HepG2 (cell line): ENCODE data around the gene CPS1. TPM values are rescaled to one million over a fixed set of nuclear protein-coding genes. Genes with fewer than 3 reads are reported as not detected.

Experiments
- ATAC-seq: fragments of 200-7000 bp; cut with Tn5 transposase; 3 replicates; pipeline ENCODE4 v1.9.1; 2020; ENCODE audit warnings: mild to moderate bottlenecking, moderate library complexity
- BruUV-seq: library from RNA; stranded (reverse); fragments of 400-500 nt; replicated peaks from 2 replicates; lab custom pipeline; 2021; lab: Mats Ljungman, UMichigan
- CTCF ChIA-PET: fragments of 300-600 bp; formaldehyde crosslinking; extraction: SDS; loops from one replicate; lab custom pipeline; 2021; ENCODE audit warnings: low total read pairs, inconsistent platforms, low intra/inter-chr PET ratio; lab: Yijun Ruan, JAX
- POLR2A ChIA-PET: fragments of 350-600 bp; sonication (Branson Sonifier 250); formaldehyde crosslinking; loops from one replicate; lab custom pipeline; 2020; ENCODE audit warnings: antibody characterized with exemption, inconsistent platforms; lab: Yijun Ruan, JAX
- DNase-seq: peaks from one replicate; pipeline ENCODE4 v3.0.0-alpha.2; 2015; ENCODE audit warnings: low spot score
- FAIRE-seq: peaks from 3 replicates; lab custom pipeline; 2011; peaks lifted over from hg19 to GRCh38; lab: Jason Lieb, UNC
- H2AFZ ChIP-seq: one replicate; pipeline ENCODE4 v1.6.1; 2011; ENCODE audit warnings: low read length, inconsistent platforms
- H3K27ac ChIP-seq: fragments of 300-600 bp; 3 replicates; pipeline ENCODE4 v1.8.0; 2011; ENCODE audit warnings: mixed run types, mild to moderate bottlenecking, mixed read lengths, low read length, inconsistent platforms; ENCODE audit not compliant: insufficient read depth; ENCODE audit errors: extremely low read length
- H3K27me3 ChIP-seq, 2 experiments: fragments of 200-600 bp in 1 of 2; 2 replicates in 1 of 2; 3 replicates in 1 of 2; pipeline versions ENCODE4 v1.6.0 to v1.8.0; 2011; ENCODE audit warnings: low read length in 2 of 2, mild to moderate bottlenecking in 2 of 2, moderate library complexity in 2 of 2, inconsistent platforms in 1 of 2; ENCODE audit not compliant: insufficient read depth in 2 of 2, control insufficient read depth in 1 of 2
- H3K36me3 ChIP-seq, 2 experiments: fragments of 200-600 bp in 1 of 2; replicated peaks in 1 of 2; 2 replicates in 1 of 2; 3 replicates in 1 of 2; pipeline versions ENCODE4 v1.5.1 to v1.8.0; 2011; ENCODE audit warnings: low read length in 2 of 2, inconsistent platforms in 1 of 2; ENCODE audit not compliant: insufficient read depth in 2 of 2, control insufficient read depth in 1 of 2
- H3K4me1 ChIP-seq: 2 replicates; pipeline ENCODE4 v1.5.1; 2012; ENCODE audit warnings: low read length, inconsistent platforms; ENCODE audit not compliant: insufficient read depth
- H3K4me2 ChIP-seq: 2 replicates; pipeline ENCODE4 v1.6.0; 2011; ENCODE audit warnings: low read depth, low read length, inconsistent platforms
- H3K4me3 ChIP-seq, 3 experiments: fragments of 200-600 bp in 1 of 3; sonication (generic), shearing (Covaris generic) in 1 of 3; replicated peaks in 1 of 3; 2 replicates each; pipeline ENCODE4 v1.5.1; 2011 to 2016; ENCODE audit warnings: low read length in 3 of 3, inconsistent platforms in 2 of 3, low read depth in 2 of 3, mild to moderate bottlenecking in 2 of 3, control low read depth in 1 of 3, mixed read lengths in 1 of 3; ENCODE audit not compliant: insufficient read depth in 1 of 3
- H3K79me2 ChIP-seq: one replicate; pipeline ENCODE4 v1.6.1; 2011; ENCODE audit warnings: low read length, inconsistent platforms; ENCODE audit not compliant: insufficient read depth
- H3K9ac ChIP-seq: 2 replicates; pipeline ENCODE4 v1.6.0; 2011; ENCODE audit warnings: mild to moderate bottlenecking, low read depth, low read length, inconsistent platforms; ENCODE audit not compliant: insufficient read depth
- H3K9me3 ChIP-seq: 2 replicates; pipeline ENCODE4 v1.5.1; 2012; ENCODE audit warnings: mild to moderate bottlenecking, low read length
- H4K20me1 ChIP-seq: 2 replicates; pipeline ENCODE4 v1.6.0; 2011; ENCODE audit warnings: inconsistent platforms, mild to moderate bottlenecking, low read length, moderate library complexity; ENCODE audit not compliant: insufficient read depth
- JUN ChIP-seq: sonication (generic); formaldehyde crosslinking; IDR thresholded peaks from 2 replicates; pipeline ENCODE4 v1.4.0; 2020; ENCODE audit warnings: mild to moderate bottlenecking, missing genetic modification reagents
- RELA ChIP-seq: sonication (generic); formaldehyde crosslinking; IDR thresholded peaks from 2 replicates; pipeline ENCODE4 v1.4.0; 2020; ENCODE audit warnings: missing genetic modification reagents
- SALL1 ChIP-seq: sonication (generic); formaldehyde crosslinking; IDR thresholded peaks from 2 replicates; pipeline ENCODE4 v1.8.0; 2022; ENCODE audit warnings: mild to moderate bottlenecking, missing genetic modification reagents
- ZSCAN29 ChIP-seq: sonication (generic); formaldehyde crosslinking; conservative IDR thresholded peaks from 2 replicates; pipeline ENCODE4 v1.4.0; 2020; ENCODE audit warnings: mild to moderate bottlenecking, missing genetic modification reagents
- ZSCAN9 ChIP-seq: IDR thresholded peaks from 2 replicates; pipeline ENCODE4 v1.6.1; 2016; ENCODE audit warnings: borderline replicate concordance
- WGBS: methylation state at CpG from one replicate; pipeline ENCODE4 v1.1.6; 2017; ENCODE audit warnings: low lambda C conversion rate; 5-methylcytosine and 5-hydroxymethylcytosine counted together
- in situ Hi-C: cut with HindIII; loops from 2 replicates; pipeline ENCODE4 v1.10.0; 2017; ENCODE audit warnings: low pct_unique_long_range_greater_than_20kb; ENCODE audit not compliant: extremely low pct_ligation_motif_present
- intact Hi-C: fragments of 100-400 bp; cut with micrococcal nuclease; formaldehyde crosslinking; loops from one replicate; pipeline ENCODE4 v1.10.0; 2022; ENCODE audit not compliant: unreplicated experiment
- polyA plus RNA-seq, 8 experiments: library from polyadenylated mRNA; depleted of rRNA in 3 of 8; stranded (reverse) in 7 of 8; unstranded in 1 of 8; fragments of >200 nt; fragmentation: Illumina TruSeq in 4 of 8; extraction: Trizol in 4 of 8; gene quantifications; 2 replicates each; pipeline versions ENCODE4 v1.2.1 to v1.2.3, GENCODE V29; 2011 to 2016; ENCODE audit warnings: low read depth in 4 of 8, missing spikeins in 1 of 8, mixed read lengths in 1 of 8; ENCODE audit not compliant: insufficient read depth in 1 of 8
- total RNA-seq, 5 experiments: library from RNA; depleted of rRNA; stranded (reverse); fragments of >200 nt; fragmentation: Illumina TruSeq; extraction: Trizol; gene quantifications; 2 replicates each; pipeline ENCODE4 v1.2.3, GENCODE V29; 2016; ENCODE audit warnings: low read depth in 1 of 5
- TF ChIP-seq, protein P1 (sequence below): sonication (generic); formaldehyde crosslinking; IDR thresholded peaks from 2 replicates; pipeline ENCODE4 v1.4.0; 2020; ENCODE audit warnings: missing genetic modification reagents
- TF ChIP-seq, protein P2 (sequence below), 2 experiments: fragments of 450-650 bp in 1 of 2; sonication (generic) in 1 of 2; formaldehyde crosslinking in 1 of 2; IDR thresholded peaks; 2 replicates each; pipeline versions ENCODE4 v1.6.1 to v1.8.0; 2016 to 2022; ENCODE audit warnings: antibody characterized with exemption in 1 of 2, mild to moderate bottlenecking in 1 of 2, missing genetic modification reagents in 1 of 2

The CPS1 gene
- total and polyA plus RNA-seq, 2 of the 13 experiments (the other 11 are each of a cell fraction or from before 2014, with no cell fraction given), result 24.4 to 51.7 TPM

DNA sequence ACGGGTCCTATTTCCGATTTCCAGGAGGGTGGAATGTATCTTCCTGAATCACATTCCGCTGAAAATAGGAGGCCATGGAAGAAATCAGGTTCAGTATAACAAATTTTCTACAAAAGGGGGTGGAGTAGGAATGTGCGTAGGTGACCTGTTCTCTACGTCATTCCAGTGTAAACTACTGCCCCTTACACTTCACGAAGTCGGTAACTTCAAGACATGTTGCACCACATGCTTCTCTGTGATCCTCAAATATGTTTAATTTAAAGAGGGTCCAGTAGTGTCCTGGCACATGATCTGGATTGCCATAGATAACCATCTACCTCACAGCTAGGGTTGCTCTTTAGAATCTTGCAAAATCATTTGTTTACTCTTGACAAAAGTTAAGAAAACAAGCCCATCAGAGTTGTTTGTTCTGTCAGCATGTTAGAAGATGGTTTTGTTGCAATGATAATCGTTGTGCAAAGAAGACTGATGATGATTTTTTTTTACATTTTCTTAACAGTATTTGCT, 7.5 kb upstream of the CPS1 start:
- no peak overlapping the region for H3K9ac ChIP-seq
- no TSS peak for BruUV-seq
- in situ Hi-C loops, result no loop called here
- no peaks in the 10 kb centered on the region for H3K36me3 ChIP-seq
- H2AFZ ChIP-seq, result no peak overlapping the region
- no peaks in the 10 kb centered on the region for H4K20me1 ChIP-seq
- peak overlapping the region; percentile 55 for H3K27ac ChIP-seq
- FAIRE-seq, result peak; percentile 64
- no peaks in the 10 kb centered on the region for H3K27me3 ChIP-seq
- peaks cover 39% of the 10 kb centered on the region for H3K4me1 ChIP-seq
- ATAC-seq, result peak; percentile 92
- H3K79me2 ChIP-seq, result no peaks in the 10 kb centered on the region
- peak; percentile 93 for DNase-seq
- ChIA-PET POLR2A (interaction anchor here (1.4 to 2.4 kb wide), 2 partner anchors 8 to 14 kb away, joined by 3 to 9 read pairs; no protein-coding TSS in a partner anchor), CTCF (no interaction called here)
- peak overlapping the region in 1 of 3 experiments; percentile 3; a peak in 1 of 6 replicates for H3K4me3 ChIP-seq
- H3K9me3 ChIP-seq, result no peaks in the 10 kb centered on the region
- H3K4me2 ChIP-seq, result peak overlapping the region; percentile 53
- intact Hi-C loops, result loop anchor here (1.0 to 10.0 kb wide), 3 partner anchors 8 to 416 kb away; no protein-coding TSS in a partner anchor
- WGBS, result 11% methylated on average over 8 of the region's 8 CpGs
- TF ChIP-seq, protein P1, sequence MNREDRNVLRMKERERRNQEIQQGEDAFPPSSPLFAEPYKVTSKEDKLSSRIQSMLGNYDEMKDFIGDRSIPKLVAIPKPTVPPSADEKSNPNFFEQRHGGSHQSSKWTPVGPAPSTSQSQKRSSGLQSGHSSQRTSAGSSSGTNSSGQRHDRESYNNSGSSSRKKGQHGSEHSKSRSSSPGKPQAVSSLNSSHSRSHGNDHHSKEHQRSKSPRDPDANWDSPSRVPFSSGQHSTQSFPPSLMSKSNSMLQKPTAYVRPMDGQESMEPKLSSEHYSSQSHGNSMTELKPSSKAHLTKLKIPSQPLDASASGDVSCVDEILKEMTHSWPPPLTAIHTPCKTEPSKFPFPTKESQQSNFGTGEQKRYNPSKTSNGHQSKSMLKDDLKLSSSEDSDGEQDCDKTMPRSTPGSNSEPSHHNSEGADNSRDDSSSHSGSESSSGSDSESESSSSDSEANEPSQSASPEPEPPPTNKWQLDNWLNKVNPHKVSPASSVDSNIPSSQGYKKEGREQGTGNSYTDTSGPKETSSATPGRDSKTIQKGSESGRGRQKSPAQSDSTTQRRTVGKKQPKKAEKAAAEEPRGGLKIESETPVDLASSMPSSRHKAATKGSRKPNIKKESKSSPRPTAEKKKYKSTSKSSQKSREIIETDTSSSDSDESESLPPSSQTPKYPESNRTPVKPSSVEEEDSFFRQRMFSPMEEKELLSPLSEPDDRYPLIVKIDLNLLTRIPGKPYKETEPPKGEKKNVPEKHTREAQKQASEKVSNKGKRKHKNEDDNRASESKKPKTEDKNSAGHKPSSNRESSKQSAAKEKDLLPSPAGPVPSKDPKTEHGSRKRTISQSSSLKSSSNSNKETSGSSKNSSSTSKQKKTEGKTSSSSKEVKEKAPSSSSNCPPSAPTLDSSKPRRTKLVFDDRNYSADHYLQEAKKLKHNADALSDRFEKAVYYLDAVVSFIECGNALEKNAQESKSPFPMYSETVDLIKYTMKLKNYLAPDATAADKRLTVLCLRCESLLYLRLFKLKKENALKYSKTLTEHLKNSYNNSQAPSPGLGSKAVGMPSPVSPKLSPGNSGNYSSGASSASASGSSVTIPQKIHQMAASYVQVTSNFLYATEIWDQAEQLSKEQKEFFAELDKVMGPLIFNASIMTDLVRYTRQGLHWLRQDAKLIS (CRISPR knock-in tag), result no peak
- TF ChIP-seq JUN (CRISPR knock-in tag) (peak; percentile 61; the same call in 1 of the 2 replicates), ZSCAN29 (CRISPR knock-in tag) (peak; percentile 86; the same call in 1 of the 2 replicates), SALL1 (CRISPR knock-in tag) (peak; percentile 89; the same call in 1 of the 2 replicates), RELA (CRISPR knock-in tag) (no peak), ZSCAN9 (CRISPR knock-in tag) (peak; percentile 91)
- TF ChIP-seq, protein P2, sequence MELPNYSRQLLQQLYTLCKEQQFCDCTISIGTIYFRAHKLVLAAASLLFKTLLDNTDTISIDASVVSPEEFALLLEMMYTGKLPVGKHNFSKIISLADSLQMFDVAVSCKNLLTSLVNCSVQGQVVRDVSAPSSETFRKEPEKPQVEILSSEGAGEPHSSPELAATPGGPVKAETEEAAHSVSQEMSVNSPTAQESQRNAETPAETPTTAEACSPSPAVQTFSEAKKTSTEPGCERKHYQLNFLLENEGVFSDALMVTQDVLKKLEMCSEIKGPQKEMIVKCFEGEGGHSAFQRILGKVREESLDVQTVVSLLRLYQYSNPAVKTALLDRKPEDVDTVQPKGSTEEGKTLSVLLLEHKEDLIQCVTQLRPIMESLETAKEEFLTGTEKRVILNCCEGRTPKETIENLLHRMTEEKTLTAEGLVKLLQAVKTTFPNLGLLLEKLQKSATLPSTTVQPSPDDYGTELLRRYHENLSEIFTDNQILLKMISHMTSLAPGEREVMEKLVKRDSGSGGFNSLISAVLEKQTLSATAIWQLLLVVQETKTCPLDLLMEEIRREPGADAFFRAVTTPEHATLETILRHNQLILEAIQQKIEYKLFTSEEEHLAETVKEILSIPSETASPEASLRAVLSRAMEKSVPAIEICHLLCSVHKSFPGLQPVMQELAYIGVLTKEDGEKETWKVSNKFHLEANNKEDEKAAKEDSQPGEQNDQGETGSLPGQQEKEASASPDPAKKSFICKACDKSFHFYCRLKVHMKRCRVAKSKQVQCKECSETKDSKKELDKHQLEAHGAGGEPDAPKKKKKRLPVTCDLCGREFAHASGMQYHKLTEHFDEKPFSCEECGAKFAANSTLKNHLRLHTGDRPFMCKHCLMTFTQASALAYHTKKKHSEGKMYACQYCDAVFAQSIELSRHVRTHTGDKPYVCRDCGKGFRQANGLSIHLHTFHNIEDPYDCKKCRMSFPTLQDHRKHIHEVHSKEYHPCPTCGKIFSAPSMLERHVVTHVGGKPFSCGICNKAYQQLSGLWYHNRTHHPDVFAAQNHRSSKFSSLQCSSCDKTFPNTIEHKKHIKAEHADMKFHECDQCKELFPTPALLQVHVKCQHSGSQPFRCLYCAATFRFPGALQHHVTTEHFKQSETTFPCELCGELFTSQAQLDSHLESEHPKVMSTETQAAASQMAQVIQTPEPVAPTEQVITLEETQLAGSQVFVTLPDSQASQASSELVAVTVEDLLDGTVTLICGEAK (IDR thresholded peaks at IDR 0.05), result no peak
- TF ChIP-seq, protein P2 (CRISPR knock-in tag; IDR thresholded peaks at IDR 0.05), result peak; percentile 82; the same call in 1 of the 2 replicates
